GM19324 (cell line): Measurements from ENCODE around the gene ATRNL1.
"Not testable (repeated sequence)": the region's sequence is repeated elsewhere in the genome, so short reads cannot be mapped to it uniquely, and the experiment has no call there.

Experiments
- ATAC-seq: cut with Tn5 transposase; IDR thresholded peaks from one replicate; pipeline ENCODE4 v1.9.1; 2021; ENCODE audit warnings: mild to moderate bottlenecking, moderate library complexity; ENCODE audit not compliant: unreplicated experiment, low FRiP score

Gene ATRNL1

DNA sequence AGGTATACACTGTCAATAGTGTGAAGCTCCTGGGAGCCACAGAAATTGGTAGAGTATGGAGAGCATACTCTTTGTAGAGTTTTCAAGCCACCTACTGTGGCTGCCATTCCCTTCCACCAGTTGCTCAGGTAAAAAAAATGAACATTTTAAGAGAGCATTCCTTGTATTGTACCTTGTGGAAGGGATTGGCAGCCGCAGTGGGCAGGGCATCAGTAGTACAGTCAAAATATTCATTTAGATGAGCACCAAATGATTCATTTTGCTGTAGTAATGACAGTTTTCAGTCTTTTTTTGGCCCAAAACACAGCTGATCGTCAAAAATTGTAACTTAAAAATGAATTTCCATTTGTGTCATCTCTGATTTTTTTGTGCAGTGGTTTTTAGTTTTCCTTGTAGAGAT, 304.9 kb downstream of the ATRNL1 start:
- ATAC-seq: no peak

GRCh38 chr10:115402699-115403098, 309.5 kb downstream of the ATRNL1 start:
- ATAC-seq: no peak

DNA sequence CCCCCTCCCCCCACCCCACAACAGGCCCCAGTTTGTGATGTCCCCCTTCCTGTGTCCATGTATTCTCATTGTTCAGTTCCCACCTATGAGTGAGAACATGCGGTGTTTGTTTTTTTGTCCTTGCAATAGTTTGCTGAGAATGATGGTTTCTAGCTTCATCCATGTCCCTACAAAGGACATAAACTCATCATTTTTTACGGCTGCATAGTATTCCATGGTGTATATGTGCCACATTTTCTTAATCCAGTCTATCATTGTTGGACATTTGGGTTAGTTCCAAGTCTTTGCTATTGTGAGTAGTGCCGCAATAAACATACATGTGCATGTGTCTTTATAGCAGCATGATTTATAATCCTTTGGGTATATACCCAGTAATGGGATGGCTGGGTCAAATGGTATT, 312.7 kb downstream of the ATRNL1 start:
- not testable (repeated sequence) for ATAC-seq

- no peak for ATAC-seq
These were observed 316.2 kb downstream of the ATRNL1 start for GRCh38 chr10:115409347-115409746.

- ATAC-seq: no peak
These were observed 324.6 kb downstream of the ATRNL1 start for GRCh38 chr10:115417585-115418265.

DNA sequence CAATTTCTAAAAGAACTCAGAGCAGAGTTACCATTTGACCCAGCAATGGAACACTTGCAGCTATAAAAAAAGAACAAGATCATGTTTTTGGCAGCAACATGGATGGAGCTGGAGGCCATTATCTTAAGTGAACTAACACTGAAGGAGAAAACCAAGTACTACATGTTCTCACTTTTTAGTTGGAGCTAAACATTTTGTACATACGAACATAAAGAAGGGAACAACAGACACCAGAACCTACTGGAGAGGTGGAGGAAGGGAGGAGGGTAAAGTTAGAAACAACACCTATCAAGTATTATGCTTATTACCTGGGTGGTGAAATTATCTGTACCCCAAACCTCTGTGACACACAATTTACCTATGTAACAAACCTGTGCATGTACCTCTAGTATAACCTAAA, 329.5 kb downstream of the ATRNL1 start:
- ATAC-seq: no peak

GRCh38 chr10:115427611-115428010, 334.4 kb downstream of the ATRNL1 start:
- ATAC-seq: no peak

DNA sequence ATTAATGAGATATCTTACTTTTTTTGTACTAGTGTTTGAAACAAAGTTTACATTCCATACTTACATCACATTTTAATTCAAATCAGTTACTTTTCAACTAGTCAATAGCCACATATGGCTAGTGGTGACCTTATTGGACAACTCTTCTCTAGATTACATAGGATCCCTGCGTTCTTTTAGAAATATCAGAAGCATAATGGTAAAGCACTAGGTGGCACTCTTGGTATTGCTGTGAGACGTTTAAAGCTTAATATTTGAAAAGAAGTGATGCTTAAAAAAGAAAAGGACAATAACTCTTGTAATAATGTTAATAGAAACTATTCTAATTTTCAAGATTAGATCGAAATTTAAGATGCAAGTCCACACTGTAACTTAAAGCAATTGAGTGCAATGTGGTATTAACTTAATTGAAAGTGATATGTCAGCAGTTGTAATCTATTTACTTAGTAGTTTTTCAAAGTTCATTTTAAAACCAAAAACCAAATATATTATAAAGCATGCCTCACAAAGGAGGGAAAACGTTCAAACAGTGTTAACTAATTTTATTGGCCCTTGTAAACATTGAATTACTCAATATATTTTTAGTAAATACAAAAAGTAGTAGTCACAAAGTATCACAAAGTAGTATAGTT, 339.1 kb downstream of the ATRNL1 start:
- ATAC-seq: no peak

DNA sequence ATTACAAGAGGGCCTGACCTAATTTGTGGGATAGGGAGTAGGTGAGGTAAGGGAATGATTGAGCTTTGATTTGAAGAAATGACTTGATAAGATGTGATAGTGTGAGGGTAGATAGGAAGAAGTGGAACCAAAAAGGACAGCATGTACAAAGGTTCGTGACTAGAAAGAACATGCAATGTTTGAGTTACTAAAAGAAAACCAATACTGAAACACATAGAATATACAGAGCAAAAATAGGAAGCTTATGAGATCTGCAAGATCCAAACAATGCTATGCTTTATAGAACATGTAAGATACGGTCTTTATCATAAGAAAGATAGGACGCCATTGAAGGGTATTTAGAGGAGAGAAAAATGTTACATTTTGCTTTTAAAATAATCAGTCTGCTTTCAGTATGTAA, 343.8 kb downstream of the ATRNL1 start:
- ATAC-seq: no peak

DNA sequence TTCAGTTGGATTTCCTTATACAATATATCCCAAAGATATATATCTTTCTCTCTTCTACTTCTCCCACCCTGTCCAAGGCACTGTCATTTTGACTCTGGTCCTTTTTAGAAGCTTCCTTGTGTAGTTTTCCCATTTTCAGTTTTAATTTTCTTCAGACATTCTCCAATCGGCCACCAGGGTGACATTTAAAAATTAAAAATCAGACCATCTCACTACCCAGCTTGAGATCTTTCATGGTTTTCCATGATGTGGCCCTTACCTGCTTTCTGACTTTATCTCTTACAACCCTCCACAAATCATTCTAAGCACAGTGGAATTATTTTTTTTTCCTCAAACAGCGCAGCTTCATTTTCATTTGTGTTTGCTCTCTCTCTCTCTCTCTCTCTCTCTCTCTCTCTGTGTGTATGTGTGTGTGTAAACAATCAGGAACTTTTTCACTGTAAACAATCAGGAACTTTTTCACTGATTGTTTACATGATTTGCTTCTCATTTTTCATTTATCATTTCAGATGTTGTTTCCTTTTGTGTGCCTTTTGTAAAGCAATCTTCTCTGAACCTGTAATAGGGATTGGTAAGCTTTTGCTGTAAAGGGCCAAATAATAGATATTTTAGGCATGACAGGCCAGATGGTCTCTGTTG, 348.9 kb downstream of the ATRNL1 start:
- ATAC-seq: no peak

GRCh38 chr10:115456812-115457211, 363.6 kb downstream of the ATRNL1 start:
- no peak for ATAC-seq

DNA sequence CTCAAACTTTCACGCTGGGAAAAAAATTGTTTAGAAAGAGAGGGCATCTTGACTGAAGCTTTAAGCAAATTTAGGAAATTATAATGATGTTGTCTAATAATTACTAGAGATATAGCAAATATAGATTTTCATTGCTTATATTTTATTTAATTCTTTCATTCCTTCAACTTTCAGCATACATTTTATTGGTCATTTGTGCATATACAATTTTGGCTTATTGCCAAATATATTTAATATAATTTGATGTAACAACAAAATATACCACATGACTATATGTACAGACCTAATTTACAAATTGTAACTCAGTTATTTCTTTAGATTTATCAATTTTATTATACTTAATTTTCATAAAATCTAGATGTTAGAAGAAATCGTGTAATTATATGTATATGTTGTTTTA, 390.1 kb downstream of the ATRNL1 start:
- ATAC-seq: no peak

DNA sequence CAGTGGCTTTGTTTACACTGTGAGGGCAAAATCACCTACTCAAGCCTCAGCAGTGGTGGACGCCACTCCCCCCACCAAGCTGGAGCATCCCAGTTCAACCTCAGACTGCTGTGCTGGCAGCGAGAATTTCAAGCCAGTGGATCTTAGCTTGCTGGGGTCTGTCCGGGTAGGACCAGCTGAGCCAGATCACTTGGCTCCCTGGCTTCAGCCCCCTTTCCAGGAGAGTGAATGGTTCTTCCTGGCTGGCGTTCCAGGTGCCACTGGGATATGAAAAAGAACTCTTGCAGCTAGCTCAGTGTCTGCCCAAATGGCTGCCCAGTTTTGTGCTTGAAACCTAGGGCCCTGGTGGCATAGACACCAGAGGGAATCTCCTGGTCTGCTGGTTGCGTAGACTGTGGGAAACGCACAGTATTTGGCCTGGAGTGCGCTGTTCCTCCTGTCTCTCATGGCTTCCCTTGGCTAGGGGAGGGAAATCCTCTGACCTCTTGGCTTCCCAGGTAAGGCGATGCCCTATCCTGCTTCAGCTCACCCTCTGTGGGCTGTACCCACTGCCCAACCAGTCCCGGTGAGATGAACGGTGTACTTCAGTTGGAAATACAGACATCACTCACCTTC, 398.5 kb downstream of the ATRNL1 start:
- no peak for ATAC-seq

DNA sequence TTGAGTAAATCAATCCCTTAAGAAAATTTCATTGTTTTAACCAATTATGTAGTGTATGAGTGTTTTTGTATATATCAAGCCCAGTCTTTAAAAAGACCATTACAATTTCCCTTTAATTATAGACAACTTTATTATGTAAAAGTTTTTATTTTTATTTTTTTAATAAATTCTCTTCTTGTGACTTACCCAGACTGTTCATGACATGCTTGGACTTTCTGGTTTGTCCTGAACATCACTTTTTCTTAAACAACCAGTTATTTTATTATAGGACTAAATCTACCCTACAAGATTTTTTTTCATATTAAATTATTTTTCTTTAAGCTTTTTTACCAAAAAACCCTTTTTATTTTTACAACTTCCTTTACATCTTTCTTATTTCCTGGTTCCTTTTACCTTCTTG, 410.4 kb downstream of the ATRNL1 start:
- ATAC-seq: no peak

GRCh38 chr10:115514895-115515294, 421.7 kb downstream of the ATRNL1 start:
- no peak for ATAC-seq

DNA sequence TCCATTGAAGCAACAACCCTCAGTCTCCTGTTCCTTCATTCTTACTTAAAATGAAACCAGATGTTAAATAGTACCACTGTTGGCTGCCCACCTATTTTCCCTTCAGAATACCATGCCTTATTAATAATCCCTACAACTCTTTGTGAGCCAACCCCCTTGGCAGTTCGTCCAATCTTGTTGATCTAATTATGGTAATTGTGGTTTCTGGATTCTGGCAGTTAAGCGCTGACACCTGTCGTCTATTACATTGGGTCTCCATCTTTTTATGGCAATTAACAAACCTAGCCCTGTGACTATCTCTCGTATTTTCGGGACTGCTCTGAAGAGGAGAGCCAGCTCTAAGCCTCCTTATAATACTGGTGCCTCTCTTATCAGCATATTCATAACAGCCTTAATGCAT, 432.0 kb downstream of the ATRNL1 start:
- no peak for ATAC-seq

- not testable (repeated sequence) for ATAC-seq
These were observed 434.5 kb downstream of the ATRNL1 start for GRCh38 chr10:115527682-115528081.

DNA sequence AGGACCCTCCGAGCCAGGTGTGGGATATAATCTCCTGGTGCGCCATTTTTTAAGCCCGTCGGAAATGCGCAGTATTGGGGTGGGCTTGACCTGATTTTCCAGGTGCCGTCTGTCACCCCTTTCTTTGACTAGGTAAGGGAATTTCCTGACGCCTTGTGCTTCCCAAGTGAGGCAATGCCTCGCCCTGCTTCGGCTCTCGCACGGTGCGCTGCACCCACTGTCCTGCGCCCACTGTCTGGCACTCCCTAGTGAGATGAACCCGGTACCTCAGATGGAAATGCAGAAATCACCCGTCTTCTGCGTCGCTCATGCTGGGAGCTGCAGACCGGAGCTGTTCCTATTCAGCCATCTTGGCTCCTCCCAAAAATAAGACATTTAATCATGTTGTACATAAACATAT, 443.2 kb downstream of the ATRNL1 start:
- ATAC-seq: not testable (repeated sequence)

DNA sequence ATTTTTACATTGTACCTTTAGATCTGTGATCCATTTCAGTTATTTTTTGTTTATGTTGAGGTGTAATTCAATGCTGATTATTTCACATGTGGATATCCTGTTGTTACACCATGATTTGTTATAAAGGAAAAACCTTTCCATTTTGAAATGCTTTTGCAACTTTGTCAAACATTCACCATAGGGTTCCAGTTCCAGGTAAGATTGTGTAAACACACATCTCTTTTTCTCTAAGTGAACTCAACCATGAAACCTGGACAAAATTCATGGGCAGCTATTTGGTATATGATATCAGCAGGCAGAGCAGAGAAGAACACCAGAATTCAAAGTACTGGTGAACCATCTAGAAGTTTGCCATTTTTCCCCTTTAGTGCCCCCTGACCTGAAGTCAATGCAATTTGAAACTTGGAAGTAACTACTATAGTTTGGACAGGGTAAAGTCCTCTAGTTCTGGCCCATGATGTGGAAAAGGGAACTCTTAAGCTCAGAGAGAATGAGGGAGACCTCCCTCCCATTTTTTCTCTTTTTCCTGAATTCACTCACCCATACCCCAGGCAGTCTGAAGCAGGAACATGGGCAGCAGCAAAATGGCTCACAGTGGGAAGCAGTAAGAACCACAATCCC, 446.1 kb downstream of the ATRNL1 start:
- no peak for ATAC-seq

- ATAC-seq: no peak
These were observed 462.8 kb downstream of the ATRNL1 start for GRCh38 chr10:115555887-115556402.

DNA sequence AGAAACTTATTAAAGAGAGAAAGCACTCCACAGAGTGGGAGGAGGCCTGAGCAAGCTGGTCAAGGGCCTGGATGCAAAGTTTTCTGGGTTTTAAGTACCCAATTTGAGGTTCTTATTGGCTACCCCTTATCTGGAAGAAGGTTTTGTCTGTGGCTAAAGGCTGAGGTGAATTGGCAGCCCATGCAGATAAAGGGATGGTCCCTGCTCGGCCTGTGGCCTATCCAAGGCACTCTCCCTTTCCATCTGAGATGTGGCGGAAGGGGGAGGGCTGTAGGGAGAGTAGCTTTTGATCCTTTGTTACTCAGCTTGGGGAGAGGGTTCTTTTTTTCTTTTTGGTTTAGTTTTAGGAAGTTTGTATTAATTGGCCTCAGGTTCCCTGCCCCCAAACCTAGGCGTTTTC, 465.1 kb downstream of the ATRNL1 start:
- ATAC-seq: no peak
